HepG2 (cell line): Measurements from ENCODE around the gene PALMD. TPM values are rescaled to one million over a fixed set of nuclear protein-coding genes. Genes with fewer than 3 reads are reported as not detected.

Experiments used
- ATAC-seq: fragments of 200-7000 bp; cut with Tn5 transposase; 3 replicates; pipeline ENCODE4 v1.9.1; 2020; ENCODE audit warnings: mild to moderate bottlenecking, moderate library complexity
- BruUV-seq: library from RNA; stranded (reverse); fragments of 400-500 nt; replicated peaks from 2 replicates; lab custom pipeline; 2021; lab: Mats Ljungman, UMichigan
- CTCF ChIA-PET: fragments of 300-600 bp; formaldehyde crosslinking; extraction: SDS; loops from one replicate; lab custom pipeline; 2021; ENCODE audit warnings: low total read pairs, inconsistent platforms, low intra/inter-chr PET ratio; lab: Yijun Ruan, JAX
- POLR2A ChIA-PET: fragments of 350-600 bp; sonication (Branson Sonifier 250); formaldehyde crosslinking; loops from one replicate; lab custom pipeline; 2020; ENCODE audit warnings: antibody characterized with exemption, inconsistent platforms; lab: Yijun Ruan, JAX
- DNase-seq: peaks from one replicate; pipeline ENCODE4 v3.0.0-alpha.2; 2015; ENCODE audit warnings: low spot score
- FAIRE-seq: peaks from 3 replicates; lab custom pipeline; 2011; peaks lifted over from hg19 to GRCh38; lab: Jason Lieb, UNC
- H2AFZ ChIP-seq: one replicate; pipeline ENCODE4 v1.6.1; 2011; ENCODE audit warnings: low read length, inconsistent platforms
- H3K27ac ChIP-seq: fragments of 300-600 bp; 3 replicates; pipeline ENCODE4 v1.8.0; 2011; ENCODE audit warnings: mixed run types, mild to moderate bottlenecking, mixed read lengths, low read length, inconsistent platforms; ENCODE audit not compliant: insufficient read depth; ENCODE audit errors: extremely low read length
- H3K27me3 ChIP-seq, 2 experiments: fragments of 200-600 bp in 1 of 2; 2 replicates in 1 of 2; 3 replicates in 1 of 2; pipeline versions ENCODE4 v1.6.0 to v1.8.0; 2011; ENCODE audit warnings: low read length in 2 of 2, mild to moderate bottlenecking in 2 of 2, moderate library complexity in 2 of 2, inconsistent platforms in 1 of 2; ENCODE audit not compliant: insufficient read depth in 2 of 2, control insufficient read depth in 1 of 2
- H3K36me3 ChIP-seq, 2 experiments: fragments of 200-600 bp in 1 of 2; replicated peaks in 1 of 2; 2 replicates in 1 of 2; 3 replicates in 1 of 2; pipeline versions ENCODE4 v1.5.1 to v1.8.0; 2011; ENCODE audit warnings: low read length in 2 of 2, inconsistent platforms in 1 of 2; ENCODE audit not compliant: insufficient read depth in 2 of 2, control insufficient read depth in 1 of 2
- H3K4me1 ChIP-seq: 2 replicates; pipeline ENCODE4 v1.5.1; 2012; ENCODE audit warnings: low read length, inconsistent platforms; ENCODE audit not compliant: insufficient read depth
- H3K4me2 ChIP-seq: 2 replicates; pipeline ENCODE4 v1.6.0; 2011; ENCODE audit warnings: low read depth, low read length, inconsistent platforms
- H3K4me3 ChIP-seq, 3 experiments: fragments of 200-600 bp in 1 of 3; sonication (generic), shearing (Covaris generic) in 1 of 3; replicated peaks in 1 of 3; 2 replicates each; pipeline ENCODE4 v1.5.1; 2011 to 2016; ENCODE audit warnings: low read length in 3 of 3, inconsistent platforms in 2 of 3, low read depth in 2 of 3, mild to moderate bottlenecking in 2 of 3, control low read depth in 1 of 3, mixed read lengths in 1 of 3; ENCODE audit not compliant: insufficient read depth in 1 of 3
- H3K79me2 ChIP-seq: one replicate; pipeline ENCODE4 v1.6.1; 2011; ENCODE audit warnings: low read length, inconsistent platforms; ENCODE audit not compliant: insufficient read depth
- H3K9ac ChIP-seq: 2 replicates; pipeline ENCODE4 v1.6.0; 2011; ENCODE audit warnings: mild to moderate bottlenecking, low read depth, low read length, inconsistent platforms; ENCODE audit not compliant: insufficient read depth
- H3K9me3 ChIP-seq: 2 replicates; pipeline ENCODE4 v1.5.1; 2012; ENCODE audit warnings: mild to moderate bottlenecking, low read length
- H4K20me1 ChIP-seq: 2 replicates; pipeline ENCODE4 v1.6.0; 2011; ENCODE audit warnings: inconsistent platforms, mild to moderate bottlenecking, low read length, moderate library complexity; ENCODE audit not compliant: insufficient read depth
- ELF1 ChIP-seq: sonication (generic); formaldehyde crosslinking; IDR thresholded peaks from 2 replicates; pipeline ENCODE4 v1.4.0; 2020; ENCODE audit warnings: missing genetic modification reagents
- FLYWCH1 ChIP-seq: sonication (generic); formaldehyde crosslinking; IDR thresholded peaks from 2 replicates; pipeline ENCODE4 v1.8.1; 2023; ENCODE audit warnings: mild to moderate bottlenecking, missing genetic modification reagents
- JUNB ChIP-seq: sonication (generic); formaldehyde crosslinking; IDR thresholded peaks from 2 replicates; pipeline ENCODE4 v1.8.0; 2022; ENCODE audit warnings: missing genetic modification reagents, mild to moderate bottlenecking, borderline replicate concordance
- KDM6A ChIP-seq: IDR thresholded peaks from 2 replicates; pipeline ENCODE4 v1.6.1; 2016; ENCODE audit warnings: low read depth
- NFE2L2 ChIP-seq: fragments of 150-350 bp; IDR thresholded peaks from 2 replicates; pipeline ENCODE4 v1.6.1; 2014; ENCODE audit warnings: low read length
- NR2F1 ChIP-seq, 2 experiments: fragments of 450-650 bp in 1 of 2; formaldehyde crosslinking in 1 of 2; IDR thresholded peaks; 2 replicates each; pipeline versions ENCODE4 v1.5.0 to v1.6.1; 2016 to 2020; ENCODE audit warnings: mild to moderate bottlenecking in 1 of 2, missing compliant biosample characterization in 1 of 2, missing genetic modification reagents in 1 of 2, moderate library complexity in 1 of 2
- RFX1 ChIP-seq: fragments of 450-650 bp; IDR thresholded peaks from 2 replicates; pipeline ENCODE4 v1.6.1; 2017
- SALL1 ChIP-seq: sonication (generic); formaldehyde crosslinking; IDR thresholded peaks from 2 replicates; pipeline ENCODE4 v1.8.0; 2022; ENCODE audit warnings: mild to moderate bottlenecking, missing genetic modification reagents
- SNRNP70 ChIP-seq: fragments of 200-400 bp; formaldehyde crosslinking; IDR thresholded peaks from 2 replicates; pipeline ENCODE4 v1.6.1; 2017; ENCODE audit warnings: mild to moderate bottlenecking, low read depth, low read length, moderate library complexity
- YEATS2 ChIP-seq: sonication (generic); formaldehyde crosslinking; IDR thresholded peaks from 2 replicates; pipeline ENCODE4 v1.4.0; 2020; ENCODE audit warnings: missing genetic modification reagents, borderline replicate concordance
- ZFP62 ChIP-seq: sonication (generic); formaldehyde crosslinking; IDR thresholded peaks from 2 replicates; pipeline ENCODE4 v1.4.0; 2020; ENCODE audit warnings: missing genetic modification reagents
- ZFY ChIP-seq: sonication (generic); formaldehyde crosslinking; IDR thresholded peaks from 2 replicates; pipeline ENCODE4 v1.4.0; 2020; ENCODE audit warnings: missing genetic modification reagents
- ZNF230 ChIP-seq: sonication (generic); formaldehyde crosslinking; IDR thresholded peaks from 2 replicates; pipeline ENCODE4 v1.4.0; 2020; ENCODE audit warnings: mild to moderate bottlenecking, missing genetic modification reagents
- ZNF234 ChIP-seq: sonication (generic); formaldehyde crosslinking; conservative IDR thresholded peaks from 2 replicates; pipeline ENCODE4 v1.5.1; 2020; ENCODE audit warnings: mild to moderate bottlenecking, missing genetic modification reagents
- ZNF292 ChIP-seq: sonication (generic); formaldehyde crosslinking; IDR thresholded peaks from 2 replicates; pipeline ENCODE4 v1.8.1; 2022; ENCODE audit warnings: mild to moderate bottlenecking, low read depth, missing genetic modification reagents, borderline replicate concordance
- ZNF556 ChIP-seq: sonication (generic); formaldehyde crosslinking; IDR thresholded peaks from 2 replicates; pipeline ENCODE4 v1.4.0; 2020; ENCODE audit warnings: mild to moderate bottlenecking, missing genetic modification reagents, borderline replicate concordance
- ZSCAN25 ChIP-seq: sonication (generic); formaldehyde crosslinking; IDR thresholded peaks from 2 replicates; pipeline ENCODE4 v1.8.0; 2022; ENCODE audit warnings: mild to moderate bottlenecking, missing genetic modification reagents
- WGBS: methylation state at CpG from one replicate; pipeline ENCODE4 v1.1.6; 2017; ENCODE audit warnings: low lambda C conversion rate; 5-methylcytosine and 5-hydroxymethylcytosine counted together
- in situ Hi-C: cut with HindIII; loops from 2 replicates; pipeline ENCODE4 v1.10.0; 2017; ENCODE audit warnings: low pct_unique_long_range_greater_than_20kb; ENCODE audit not compliant: extremely low pct_ligation_motif_present
- intact Hi-C: fragments of 100-400 bp; cut with micrococcal nuclease; formaldehyde crosslinking; loops from one replicate; pipeline ENCODE4 v1.10.0; 2022; ENCODE audit not compliant: unreplicated experiment
- polyA plus RNA-seq, 8 experiments: library from polyadenylated mRNA; depleted of rRNA in 3 of 8; stranded (reverse) in 7 of 8; unstranded in 1 of 8; fragments of >200 nt; fragmentation: Illumina TruSeq in 4 of 8; extraction: Trizol in 4 of 8; gene quantifications; 2 replicates each; pipeline versions ENCODE4 v1.2.1 to v1.2.3, GENCODE V29; 2011 to 2016; ENCODE audit warnings: low read depth in 4 of 8, missing spikeins in 1 of 8, mixed read lengths in 1 of 8; ENCODE audit not compliant: insufficient read depth in 1 of 8
- total RNA-seq, 5 experiments: library from RNA; depleted of rRNA; stranded (reverse); fragments of >200 nt; fragmentation: Illumina TruSeq; extraction: Trizol; gene quantifications; 2 replicates each; pipeline ENCODE4 v1.2.3, GENCODE V29; 2016; ENCODE audit warnings: low read depth in 1 of 5
- TF ChIP-seq, protein P1 (sequence below): sonication (generic); formaldehyde crosslinking; IDR thresholded peaks from 2 replicates; pipeline ENCODE4 v1.8.0; 2022; ENCODE audit warnings: mild to moderate bottlenecking, missing genetic modification reagents; ENCODE audit not compliant: insufficient replicate concordance

The PALMD gene
- total and polyA plus RNA-seq, 2 of the 13 experiments (the other 11 are each of a cell fraction or from before 2014, with no cell fraction given), result 5.5 to 31.1 TPM

DNA sequence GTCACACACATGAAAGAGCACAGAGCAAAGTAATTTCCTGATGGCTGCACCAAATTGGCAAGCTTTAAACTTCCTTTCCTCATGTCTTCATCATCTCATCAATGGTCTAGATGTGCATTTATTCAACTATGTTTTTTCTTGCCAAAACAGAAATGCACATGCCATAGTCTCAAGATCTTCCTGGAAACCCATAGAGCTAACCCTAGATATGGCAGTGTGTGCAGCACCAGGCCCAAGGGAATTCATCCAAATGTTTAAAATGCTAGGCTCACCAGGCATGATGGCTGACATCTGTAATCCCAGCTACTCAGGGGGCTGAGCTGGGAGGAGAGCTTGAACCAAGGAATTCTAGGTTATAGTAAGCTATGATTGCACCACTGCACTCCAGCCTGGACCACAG lies 31.2 kb upstream of the PALMD start:
- no TSS peak for BruUV-seq

DNA sequence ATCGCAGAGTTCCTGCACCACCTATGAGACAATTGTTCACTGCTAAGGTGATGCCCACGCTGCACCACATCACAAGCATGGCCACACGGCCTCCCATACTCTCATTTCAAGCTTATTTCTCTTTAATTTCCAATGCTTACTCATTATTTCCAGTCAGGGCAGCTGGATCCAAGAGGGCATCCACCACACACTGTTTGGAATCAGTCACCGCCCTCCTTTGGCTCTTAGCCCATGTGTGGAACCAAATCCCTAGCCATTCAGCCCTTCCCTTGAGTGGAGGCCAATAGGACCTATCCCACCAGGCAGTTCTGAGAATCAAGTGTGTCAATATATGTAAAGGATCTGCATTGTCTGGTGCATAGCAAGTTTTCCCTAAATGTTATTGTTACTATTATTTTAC lies 26.3 kb upstream of the PALMD start:
- Histone ChIP-seq H3K79me2 (no peaks in the 10 kb centered on the region), H3K36me3 (no peaks in the 10 kb centered on the region), H4K20me1 (no peaks in the 10 kb centered on the region), H3K4me3 (no peak overlapping the region), H3K4me1 (peaks cover 17% of the 10 kb centered on the region), H3K9me3 (no peaks in the 10 kb centered on the region), H3K27ac (no peak overlapping the region), H3K4me2 (no peak overlapping the region), H3K9ac (no peak overlapping the region), H3K27me3 (no peaks in the 10 kb centered on the region), H2AFZ (no peak overlapping the region)
- BruUV-seq, result no TSS peak
- ATAC-seq (no peak), DNase-seq (no peak), FAIRE-seq (no peak)
- intact Hi-C loops, result no loop called here
- TF ChIP-seq ZNF234 (CRISPR knock-in tag) (no peak), ZFY (CRISPR knock-in tag) (no peak)
- CTCF ChIA-PET, result no interaction called here
- in situ Hi-C loops, result no loop called here
- POLR2A ChIA-PET, result no interaction called here
- whole genome bisulfite sequencing, result 72% methylated on average over 4 of the region's 4 CpGs

More for the DNA sequence above, 31.2 kb upstream of the PALMD start:
- Histone ChIP-seq H3K4me3 (no peak overlapping the region), H3K4me1 (peaks cover 8% of the 10 kb centered on the region), H2AFZ (no peak overlapping the region), H3K27me3 (no peaks in the 10 kb centered on the region), H3K36me3 (no peaks in the 10 kb centered on the region), H3K4me2 (no peak overlapping the region), H3K9me3 (no peaks in the 10 kb centered on the region), H3K9ac (no peak overlapping the region), H3K79me2 (no peaks in the 10 kb centered on the region), H3K27ac (no peak overlapping the region), H4K20me1 (no peaks in the 10 kb centered on the region)
- no peak for FAIRE-seq
- intact Hi-C loops (no loop called here), in situ Hi-C loops (no loop called here)
- TF ChIP-seq NFE2L2 (no peak), SNRNP70 (no peak), ZSCAN25 (CRISPR knock-in tag) (no peak), RFX1 (no peak), ZNF556 (CRISPR knock-in tag) (no peak), ELF1 (CRISPR knock-in tag) (no peak), FLYWCH1 (CRISPR knock-in tag) (no peak), ZFP62 (CRISPR knock-in tag) (no peak), NR2F1 (CRISPR knock-in tag; IDR thresholded peaks at IDR 0.05) (no peak), ZNF292 (CRISPR knock-in tag) (no peak), KDM6A (CRISPR knock-in tag) (no peak), YEATS2 (no peak), SALL1 (CRISPR knock-in tag) (no peak), JUNB (CRISPR knock-in tag) (no peak), ZNF230 (no peak)
- TF ChIP-seq, protein P1, sequence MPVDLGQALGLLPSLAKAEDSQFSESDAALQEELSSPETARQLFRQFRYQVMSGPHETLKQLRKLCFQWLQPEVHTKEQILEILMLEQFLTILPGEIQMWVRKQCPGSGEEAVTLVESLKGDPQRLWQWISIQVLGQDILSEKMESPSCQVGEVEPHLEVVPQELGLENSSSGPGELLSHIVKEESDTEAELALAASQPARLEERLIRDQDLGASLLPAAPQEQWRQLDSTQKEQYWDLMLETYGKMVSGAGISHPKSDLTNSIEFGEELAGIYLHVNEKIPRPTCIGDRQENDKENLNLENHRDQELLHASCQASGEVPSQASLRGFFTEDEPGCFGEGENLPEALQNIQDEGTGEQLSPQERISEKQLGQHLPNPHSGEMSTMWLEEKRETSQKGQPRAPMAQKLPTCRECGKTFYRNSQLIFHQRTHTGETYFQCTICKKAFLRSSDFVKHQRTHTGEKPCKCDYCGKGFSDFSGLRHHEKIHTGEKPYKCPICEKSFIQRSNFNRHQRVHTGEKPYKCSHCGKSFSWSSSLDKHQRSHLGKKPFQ (CRISPR knock-in tag), result no peak
- ChIA-PET POLR2A (no interaction called here), CTCF (no interaction called here)
- no peak for DNase-seq
- no peak for ATAC-seq
